ENCODE data around the gene CLEC19A.

CLEC19A gene

GRCh38 chr16:19241512-19241911 is 44.0 kb upstream of the CLEC19A start:
- Histone ChIP-seq H3K36me3 (ENCODE audit: insufficient read depth, low read length) (no peaks in the 10 kb centered on the region), H4K20me1 (ENCODE audit: insufficient read depth, low read length, poor library complexity, severe bottlenecking) (no peaks in the 10 kb centered on the region), H3K9ac (ENCODE audit: low read depth, low read length, poor library complexity, severe bottlenecking) (no peak overlapping the region), H3K4me2 (ENCODE audit: low read depth, low read length, poor library complexity, severe bottlenecking) (no peak overlapping the region), H2AFZ (ENCODE audit: low read length) (no peak overlapping the region), H3F3A (ENCODE audit: low read depth) (no peaks in the 10 kb centered on the region), H3K4me3 (ENCODE audit: low read length, poor library complexity, severe bottlenecking) (no peak overlapping the region), H3K9me3 (ENCODE audit: insufficient read depth, low read depth, low read length) (peaks cover 25% of the 10 kb centered on the region; the same call in 1 of the 2 replicates), H3K4me1 (ENCODE audit: insufficient read depth, low read length, poor library complexity, severe bottlenecking) (no peaks in the 10 kb centered on the region), H3K79me2 (ENCODE audit: insufficient read depth, low read length) (no peaks in the 10 kb centered on the region), H3K27me3 (ENCODE audit: insufficient read depth, low read length, poor library complexity, severe bottlenecking) (no peaks in the 10 kb centered on the region), H3K9me2 (replicated peaks; ENCODE audit: low read depth, low read length) (no peaks in the 10 kb centered on the region)
- no peak for TF ChIP-seq EZH2phosphoT487 (IDR thresholded peaks at IDR 0.05; ENCODE audit: borderline replicate concordance)
- no peak for TF ChIP-seq CTCF (conservative IDR thresholded peaks at IDR 0.05; ENCODE audit: low read length)

- Histone ChIP-seq H3K4me3 (ENCODE audit: low read length, poor library complexity, severe bottlenecking) (no peak overlapping the region), H3K4me2 (ENCODE audit: low read depth, low read length, poor library complexity, severe bottlenecking) (no peak overlapping the region), H3K4me1 (ENCODE audit: insufficient read depth, low read length, poor library complexity, severe bottlenecking) (no peaks in the 10 kb centered on the region), H2AFZ (ENCODE audit: low read length) (no peak overlapping the region), H3K27me3 (ENCODE audit: insufficient read depth, low read length, poor library complexity, severe bottlenecking) (no peaks in the 10 kb centered on the region), H3K36me3 (ENCODE audit: insufficient read depth, low read length) (no peaks in the 10 kb centered on the region), H3K9me3 (ENCODE audit: insufficient read depth, low read depth, low read length) (peaks cover 23% of the 10 kb centered on the region; the same call in 1 of the 2 replicates), H3K9me2 (replicated peaks; ENCODE audit: low read depth, low read length) (no peaks in the 10 kb centered on the region), H3F3A (ENCODE audit: low read depth) (no peaks in the 10 kb centered on the region), H3K9ac (ENCODE audit: low read depth, low read length, poor library complexity, severe bottlenecking) (no peak overlapping the region), H4K20me1 (ENCODE audit: insufficient read depth, low read length, poor library complexity, severe bottlenecking) (no peaks in the 10 kb centered on the region), H3K79me2 (ENCODE audit: insufficient read depth, low read length) (no peaks in the 10 kb centered on the region)
- TF ChIP-seq CTCF (conservative IDR thresholded peaks at IDR 0.05; ENCODE audit: low read length) (no peak), EZH2phosphoT487 (IDR thresholded peaks at IDR 0.05; ENCODE audit: borderline replicate concordance) (no peak)
These were observed 43.3 kb upstream of the CLEC19A start for GRCh38 chr16:19242186-19242585.

GRCh38 chr16:19242987-19243575 is 42.5 kb upstream of the CLEC19A start:
- H4K20me1 ChIP-seq (ENCODE audit: insufficient read depth, low read length, poor library complexity, severe bottlenecking), result no peaks in the 10 kb centered on the region
- H3K4me1 ChIP-seq (ENCODE audit: insufficient read depth, low read length, poor library complexity, severe bottlenecking), result no peaks in the 10 kb centered on the region
- no peaks in the 10 kb centered on the region for H3F3A ChIP-seq (ENCODE audit: low read depth)
- H3K79me2 ChIP-seq (ENCODE audit: insufficient read depth, low read length), result no peaks in the 10 kb centered on the region
- H3K36me3 ChIP-seq (ENCODE audit: insufficient read depth, low read length), result no peaks in the 10 kb centered on the region
- H3K9me2 ChIP-seq (replicated peaks; ENCODE audit: low read depth, low read length), result no peaks in the 10 kb centered on the region
- peaks cover 19% of the 10 kb centered on the region; the same call in 1 of the 2 replicates for H3K9me3 ChIP-seq (ENCODE audit: insufficient read depth, low read depth, low read length)
- no peaks in the 10 kb centered on the region for H3K27me3 ChIP-seq (ENCODE audit: insufficient read depth, low read length, poor library complexity, severe bottlenecking)
- TF ChIP-seq CTCF (conservative IDR thresholded peaks at IDR 0.05; ENCODE audit: low read length) (no peak), EZH2phosphoT487 (IDR thresholded peaks at IDR 0.05; ENCODE audit: borderline replicate concordance) (no peak)
- no peak overlapping the region for H3K9ac ChIP-seq (ENCODE audit: low read depth, low read length, poor library complexity, severe bottlenecking)
- no peak overlapping the region for H3K4me2 ChIP-seq (ENCODE audit: low read depth, low read length, poor library complexity, severe bottlenecking)
- no peak overlapping the region for H2AFZ ChIP-seq (ENCODE audit: low read length)
- no peak overlapping the region for H3K4me3 ChIP-seq (ENCODE audit: low read length, poor library complexity, severe bottlenecking)

Data from Loucy (cell line).